ENCODE data around the gene FRMPD4.

The FRMPD4 gene

DNA sequence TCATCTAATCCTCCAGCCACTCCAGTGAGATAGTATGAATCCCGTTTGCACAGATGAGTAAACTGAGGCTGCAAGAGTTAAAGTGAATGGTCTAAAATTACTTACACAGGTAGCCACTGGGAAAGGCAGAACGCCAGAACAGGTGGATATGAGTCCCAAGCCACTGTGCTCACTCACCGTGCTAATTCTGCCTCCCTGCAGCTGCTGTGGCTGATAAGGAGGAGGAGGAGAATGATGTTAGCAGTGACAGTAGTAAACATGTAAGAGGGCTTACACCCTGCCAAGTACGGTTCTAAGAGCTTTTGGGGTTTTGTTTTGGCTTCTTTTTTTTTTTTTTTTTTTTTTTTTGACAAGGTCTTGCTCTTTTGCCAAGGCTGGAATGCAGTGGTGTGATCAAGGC is 562.5 kb downstream of the FRMPD4 start:
- H3K4me1 ChIP-seq (ENCODE audit: low read length) = no peaks in the 10 kb centered on the region
- H3K9me3 ChIP-seq (replicated peaks; ENCODE audit: insufficient read depth, low read length) = no peaks in the 10 kb centered on the region
- no peak for DNase-seq
- no peaks in the 10 kb centered on the region for H3K36me3 ChIP-seq (replicated peaks; ENCODE audit: insufficient read depth, low read length)
- no peaks in the 10 kb centered on the region for H4K20me1 ChIP-seq (ENCODE audit: insufficient read depth, low read length)
- H3K79me2 ChIP-seq (ENCODE audit: low read length) = no peaks in the 10 kb centered on the region
- H3K27me3 ChIP-seq (replicated peaks; ENCODE audit: insufficient read depth, low read length) = no peaks in the 10 kb centered on the region
- no peaks in the 10 kb centered on the region for H3K9me2 ChIP-seq (replicated peaks; ENCODE audit: insufficient read depth, low read length)
- no peak overlapping the region for H3K27ac ChIP-seq (ENCODE audit: low read length)
- no peak overlapping the region for H2AFZ ChIP-seq (ENCODE audit: low read length)
- H3F3A ChIP-seq (ENCODE audit: insufficient read depth, low read length) = no peaks in the 10 kb centered on the region
- H3K4me3 ChIP-seq (ENCODE audit: low read length) = no peak overlapping the region
- no peak overlapping the region for H3K4me2 ChIP-seq (ENCODE audit: low read depth, low read length)
- no peak overlapping the region for H3K9ac ChIP-seq (ENCODE audit: low read length)
- TF ChIP-seq EZH2 (optimal IDR thresholded peaks at IDR 0.05; ENCODE audit: low read depth, low read length) = no peak

DNA sequence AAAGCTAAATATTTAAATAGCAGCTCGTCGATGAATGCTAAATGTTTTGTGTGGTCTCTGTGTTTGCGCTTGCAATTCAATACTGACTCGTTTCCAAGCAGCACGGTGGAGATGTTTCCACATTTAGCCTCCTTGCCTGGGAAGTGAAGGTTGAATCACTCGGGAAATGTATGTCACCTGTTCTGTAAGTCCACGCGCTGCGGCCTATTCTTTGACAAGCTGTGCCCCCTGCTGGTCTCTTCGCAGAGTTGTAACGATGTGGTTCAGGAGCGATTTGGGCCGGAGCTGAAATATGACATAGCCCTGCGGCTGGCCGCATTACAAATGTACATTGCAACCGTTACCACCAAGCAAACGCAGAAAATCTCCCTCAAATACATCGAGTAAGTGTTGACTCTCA is 563.4 kb downstream of the FRMPD4 start:
- Histone ChIP-seq H3K9me2 (replicated peaks; ENCODE audit: insufficient read depth, low read length) (no peaks in the 10 kb centered on the region), H3K9ac (ENCODE audit: low read length) (no peak overlapping the region), H3F3A (ENCODE audit: insufficient read depth, low read length) (no peaks in the 10 kb centered on the region), H2AFZ (ENCODE audit: low read length) (0 out of 2 replicates have a peak overlapping the region, but pooled peaks have one; percentile 24), H3K9me3 (replicated peaks; ENCODE audit: insufficient read depth, low read length) (no peaks in the 10 kb centered on the region), H3K4me2 (ENCODE audit: low read depth, low read length) (peak overlapping the region; percentile 16; the same call in 1 of the 2 replicates), H4K20me1 (ENCODE audit: insufficient read depth, low read length) (no peaks in the 10 kb centered on the region), H3K36me3 (replicated peaks; ENCODE audit: insufficient read depth, low read length) (no peaks in the 10 kb centered on the region), H3K79me2 (ENCODE audit: low read length) (no peaks in the 10 kb centered on the region), H3K27me3 (replicated peaks; ENCODE audit: insufficient read depth, low read length) (no peaks in the 10 kb centered on the region), H3K27ac (ENCODE audit: low read length) (no peak overlapping the region), H3K4me3 (ENCODE audit: low read length) (no peak overlapping the region), H3K4me1 (ENCODE audit: low read length) (no peaks in the 10 kb centered on the region)
- no peak for TF ChIP-seq EZH2phosphoT487 (IDR thresholded peaks at IDR 0.05; ENCODE audit: low read length)
- TF ChIP-seq, protein P1, sequence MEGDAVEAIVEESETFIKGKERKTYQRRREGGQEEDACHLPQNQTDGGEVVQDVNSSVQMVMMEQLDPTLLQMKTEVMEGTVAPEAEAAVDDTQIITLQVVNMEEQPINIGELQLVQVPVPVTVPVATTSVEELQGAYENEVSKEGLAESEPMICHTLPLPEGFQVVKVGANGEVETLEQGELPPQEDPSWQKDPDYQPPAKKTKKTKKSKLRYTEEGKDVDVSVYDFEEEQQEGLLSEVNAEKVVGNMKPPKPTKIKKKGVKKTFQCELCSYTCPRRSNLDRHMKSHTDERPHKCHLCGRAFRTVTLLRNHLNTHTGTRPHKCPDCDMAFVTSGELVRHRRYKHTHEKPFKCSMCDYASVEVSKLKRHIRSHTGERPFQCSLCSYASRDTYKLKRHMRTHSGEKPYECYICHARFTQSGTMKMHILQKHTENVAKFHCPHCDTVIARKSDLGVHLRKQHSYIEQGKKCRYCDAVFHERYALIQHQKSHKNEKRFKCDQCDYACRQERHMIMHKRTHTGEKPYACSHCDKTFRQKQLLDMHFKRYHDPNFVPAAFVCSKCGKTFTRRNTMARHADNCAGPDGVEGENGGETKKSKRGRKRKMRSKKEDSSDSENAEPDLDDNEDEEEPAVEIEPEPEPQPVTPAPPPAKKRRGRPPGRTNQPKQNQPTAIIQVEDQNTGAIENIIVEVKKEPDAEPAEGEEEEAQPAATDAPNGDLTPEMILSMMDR (IDR thresholded peaks at IDR 0.05; ENCODE audit: low read length) = peak; percentile 69
- peak; percentile 52 for DNase-seq

DNA sequence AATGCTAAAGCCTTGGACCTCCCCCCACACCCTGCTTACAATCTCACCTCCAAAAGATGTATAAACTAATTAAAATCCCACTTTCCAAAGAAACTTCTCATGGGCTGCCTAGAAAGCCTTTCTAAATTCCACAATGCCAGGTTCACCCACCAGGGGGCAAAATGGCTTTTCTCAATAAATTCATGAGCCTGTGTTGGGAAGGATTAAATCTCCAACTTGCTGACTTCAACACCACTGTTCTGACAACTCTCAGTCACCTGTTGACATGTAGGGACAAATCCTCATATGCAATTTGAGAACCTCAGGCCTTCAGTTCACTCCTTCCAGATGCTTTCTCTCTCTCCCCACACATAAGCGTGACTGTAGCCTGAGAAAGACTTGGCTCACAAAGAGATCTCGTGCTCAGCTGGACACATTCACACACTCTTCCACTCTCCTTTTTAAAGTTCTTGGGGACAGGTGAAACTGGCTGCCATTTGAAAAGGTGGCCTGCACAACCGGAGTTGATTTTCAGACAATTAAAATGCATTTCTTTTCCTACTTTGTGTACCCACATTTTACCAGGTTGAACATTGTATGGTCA is 564.3 kb downstream of the FRMPD4 start:
- H3K9me2 ChIP-seq (replicated peaks; ENCODE audit: insufficient read depth, low read length) = no peaks in the 10 kb centered on the region
- no peaks in the 10 kb centered on the region for H4K20me1 ChIP-seq (ENCODE audit: insufficient read depth, low read length)
- H3K9ac ChIP-seq (ENCODE audit: low read length) = no peak overlapping the region
- no peak overlapping the region for H3K4me2 ChIP-seq (ENCODE audit: low read depth, low read length)
- no peaks in the 10 kb centered on the region for H3F3A ChIP-seq (ENCODE audit: insufficient read depth, low read length)
- H2AFZ ChIP-seq (ENCODE audit: low read length) = no peak overlapping the region
- H3K27me3 ChIP-seq (replicated peaks; ENCODE audit: insufficient read depth, low read length) = no peaks in the 10 kb centered on the region
- no peak overlapping the region for H3K27ac ChIP-seq (ENCODE audit: low read length)
- TF ChIP-seq EZH2phosphoT487 (IDR thresholded peaks at IDR 0.05; ENCODE audit: low read length) = no peak
- TF ChIP-seq, protein P1 (IDR thresholded peaks at IDR 0.05; ENCODE audit: low read length) = peak; percentile 46
- H3K4me3 ChIP-seq (ENCODE audit: low read length) = no peak overlapping the region
- no peak for DNase-seq
- no peaks in the 10 kb centered on the region for H3K9me3 ChIP-seq (replicated peaks; ENCODE audit: insufficient read depth, low read length)
- no peaks in the 10 kb centered on the region for H3K4me1 ChIP-seq (ENCODE audit: low read length)
- H3K36me3 ChIP-seq (replicated peaks; ENCODE audit: insufficient read depth, low read length) = no peaks in the 10 kb centered on the region
- H3K79me2 ChIP-seq (ENCODE audit: low read length) = no peaks in the 10 kb centered on the region

GRCh38 chrX:12704706-12705105 is 566.4 kb downstream of the FRMPD4 start:
- TF ChIP-seq EZH2 (optimal IDR thresholded peaks at IDR 0.05; ENCODE audit: low read depth, low read length) (no peak), EZH2phosphoT487 (IDR thresholded peaks at IDR 0.05; ENCODE audit: low read length) (no peak)
- TF ChIP-seq, protein P1 (IDR thresholded peaks at IDR 0.05; ENCODE audit: low read length) = no peak
- H3F3A ChIP-seq (ENCODE audit: insufficient read depth, low read length) = no peaks in the 10 kb centered on the region
- no peaks in the 10 kb centered on the region for H3K9me2 ChIP-seq (replicated peaks; ENCODE audit: insufficient read depth, low read length)
- no peak overlapping the region for H3K4me3 ChIP-seq (ENCODE audit: low read length)
- H4K20me1 ChIP-seq (ENCODE audit: insufficient read depth, low read length) = no peaks in the 10 kb centered on the region
- no peaks in the 10 kb centered on the region for H3K27me3 ChIP-seq (replicated peaks; ENCODE audit: insufficient read depth, low read length)
- H2AFZ ChIP-seq (ENCODE audit: low read length) = no peak overlapping the region
- no peak overlapping the region for H3K9ac ChIP-seq (ENCODE audit: low read length)
- H3K27ac ChIP-seq (ENCODE audit: low read length) = no peak overlapping the region
- no peak for DNase-seq
- H3K9me3 ChIP-seq (replicated peaks; ENCODE audit: insufficient read depth, low read length) = no peaks in the 10 kb centered on the region
- no peak overlapping the region for H3K4me2 ChIP-seq (ENCODE audit: low read depth, low read length)
- H3K79me2 ChIP-seq (ENCODE audit: low read length) = no peaks in the 10 kb centered on the region
- no peaks in the 10 kb centered on the region for H3K4me1 ChIP-seq (ENCODE audit: low read length)
- H3K36me3 ChIP-seq (replicated peaks; ENCODE audit: insufficient read depth, low read length) = no peaks in the 10 kb centered on the region
